Vagina (tissue), 2 donors: ENCODE measurements around the gene CRYBA2.

ENCODE experiments used
- CTCF ChIP-seq, 3 experiments: fragments of 450-650 bp in 2 of 3; fragments of 200-600 bp in 1 of 3; sonication (generic) in 1 of 3; IDR thresholded peaks; one replicate each; pipeline ENCODE4 v1.5.1; 2017 to 2019; ENCODE audit warnings: antibody characterized with exemption in 3 of 3, mild to moderate bottlenecking in 2 of 3, moderate library complexity in 2 of 3
- POLR2A ChIP-seq, 2 donors: fragments of 450-650 bp; IDR thresholded peaks; one replicate each; pipeline ENCODE4 v1.6.1; 2017; ENCODE audit warnings: antibody characterized with exemption in 2 of 2, mild to moderate bottlenecking in 2 of 2, moderate library complexity in 2 of 2
- POLR2AphosphoS5 ChIP-seq, 2 donors: sonication (generic); formaldehyde crosslinking; IDR thresholded peaks; one replicate each; pipeline ENCODE4 v1.9.0; 2017; ENCODE audit warnings: antibody characterized with exemption in 2 of 2, mild to moderate bottlenecking in 2 of 2, low read depth in 1 of 2; ENCODE audit not compliant: insufficient read depth in 1 of 2

- TF ChIP-seq CTCF (IDR thresholded peaks at IDR 0.05) (no peak), POLR2AphosphoS5 (IDR thresholded peaks at IDR 0.05; ENCODE audit: insufficient read depth in 1 of 2, low read depth in 1 of 2) (no peak), POLR2A (IDR thresholded peaks at IDR 0.05) (no peak)
Observed at GRCh38 chr2:219027511-219028055, 34.4 kb upstream of the CRYBA2 start.
